ENCODE data around the gene KANTR.

Gene KANTR

GRCh38 chrX:53093748-53094581, at the start of gene KANTR:
TSS of gene KANTR (plus strand) at chrX:53094142. CDS start at chrX:53124273, 30,131 bp downstream.
- DNase-seq (ENCODE audit: low spot score) = peak; percentile 88

GRCh38 chrX:53044995-53045394, 48.9 kb upstream of the KANTR start:
- no peak for DNase-seq (ENCODE audit: low spot score)

GRCh38 chrX:53047228-53047627, 46.7 kb upstream of the KANTR start:
- DNase-seq (ENCODE audit: low spot score) = no peak

- DNase-seq (ENCODE audit: low spot score) = no peak
Measured at GRCh38 chrX:53048169-53049126, 45.5 kb upstream of the KANTR start, which contains the start of gene GPR173. TSS of gene GPR173 (plus strand) at chrX:53048789. CDS start at chrX:53076622, 27,833 bp downstream.

GRCh38 chrX:53049127-53049517, 44.8 kb upstream of the KANTR start:
- no peak for DNase-seq (ENCODE audit: low spot score)

GRCh38 chrX:53050841-53051240, 43.1 kb upstream of the KANTR start:
- DNase-seq (ENCODE audit: low spot score) = no peak

GRCh38 chrX:53055244-53055849, 38.6 kb upstream of the KANTR start:
- no peak for DNase-seq (ENCODE audit: low spot score)

- no peak for DNase-seq (ENCODE audit: low spot score)
Measured at GRCh38 chrX:53056292-53056691, 37.6 kb upstream of the KANTR start.

- DNase-seq (ENCODE audit: low spot score) = no peak
Measured at GRCh38 chrX:53065104-53065503, 28.8 kb upstream of the KANTR start.

- DNase-seq (ENCODE audit: low spot score) = no peak
Measured at GRCh38 chrX:53071064-53071463, 22.9 kb upstream of the KANTR start.

- peak; percentile 83 for DNase-seq (ENCODE audit: low spot score)
Measured at GRCh38 chrX:53071604-53072417, 22.1 kb upstream of the KANTR start.

- no peak for DNase-seq (ENCODE audit: low spot score)
Measured at GRCh38 chrX:53072418-53073114, 21.4 kb upstream of the KANTR start.

- no peak for DNase-seq (ENCODE audit: low spot score)
Measured at GRCh38 chrX:53073115-53073586, 20.8 kb upstream of the KANTR start.

GRCh38 chrX:53075011-53075410, 18.9 kb upstream of the KANTR start:
- DNase-seq (ENCODE audit: low spot score) = no peak

- DNase-seq (ENCODE audit: low spot score) = no peak
Measured at GRCh38 chrX:53076671-53077070, 17.3 kb upstream of the KANTR start.

- no peak for DNase-seq (ENCODE audit: low spot score)
Measured at GRCh38 chrX:53077207-53078197, 16.4 kb upstream of the KANTR start.

- no peak for DNase-seq (ENCODE audit: low spot score)
Measured at GRCh38 chrX:53078943-53079342, 15.0 kb upstream of the KANTR start.

- DNase-seq (ENCODE audit: low spot score) = peak; percentile 29
Measured at GRCh38 chrX:53080628-53081580, 13.0 kb upstream of the KANTR start.
